HepG2 (cell line): ENCODE results near the gene MTM1.

ENCODE experiments used
- ZEB1 ChIP-seq: IDR thresholded peaks from 2 replicates; pipeline ENCODE4 v1.6.1; 2012; ENCODE audit warnings: mild to moderate bottlenecking, low read depth, inconsistent platforms; ENCODE audit not compliant: insufficient replicate concordance
- ZNF24 ChIP-seq: fragments of 450-650 bp; IDR thresholded peaks from 2 replicates; pipeline ENCODE4 v1.6.1; 2017; ENCODE audit warnings: antibody characterized with exemption, mild to moderate bottlenecking
- ZNF446 ChIP-seq: sonication (generic); formaldehyde crosslinking; IDR thresholded peaks from 2 replicates; pipeline ENCODE4 v1.5.0; 2020; ENCODE audit warnings: mild to moderate bottlenecking, missing genetic modification reagents
- TF ChIP-seq, protein P1 (sequence below): sonication (generic); formaldehyde crosslinking; IDR thresholded peaks from 2 replicates; pipeline ENCODE4 v1.8.1; 2023; ENCODE audit warnings: mild to moderate bottlenecking, missing genetic modification reagents, borderline replicate concordance
- TF ChIP-seq, protein P2 (sequence below): sonication (generic); formaldehyde crosslinking; IDR thresholded peaks from 2 replicates; pipeline ENCODE4 v1.5.0; 2020; ENCODE audit warnings: missing genetic modification reagents
- TF ChIP-seq, protein P3 (sequence below): sonication (generic); formaldehyde crosslinking; conservative IDR thresholded peaks from 2 replicates; pipeline ENCODE4 v1.8.1; 2023; ENCODE audit warnings: missing genetic modification reagents

DNA sequence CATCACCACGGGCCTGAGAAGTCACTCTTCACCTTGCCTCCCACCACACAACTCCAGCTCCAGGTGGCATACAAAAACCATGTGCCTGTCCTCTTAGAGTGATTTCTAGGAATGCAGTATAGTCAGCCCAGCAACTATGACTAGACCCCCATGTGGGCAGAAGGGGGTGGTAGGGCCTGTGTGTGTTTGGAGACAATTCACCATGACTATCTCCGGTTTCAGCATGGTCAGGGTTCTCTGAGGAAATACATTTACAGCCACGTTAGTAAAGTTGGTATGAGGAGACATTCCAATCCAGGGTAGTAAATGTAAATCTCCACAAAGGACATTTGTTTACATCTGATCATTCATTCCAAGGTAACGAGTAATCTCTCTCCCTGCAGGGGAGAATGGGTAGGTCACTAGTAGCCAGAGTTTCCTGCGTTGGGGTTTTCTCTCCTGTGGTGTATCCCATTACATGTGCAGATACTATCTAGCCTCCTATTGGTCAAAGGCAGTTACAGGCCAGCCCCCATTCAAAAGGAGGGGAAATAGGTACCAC is 120.6 kb downstream of the MTM1 start:
- TF ChIP-seq ZEB1 (no peak), ZNF24 (no peak), ZNF446 (CRISPR knock-in tag) (no peak)
- TF ChIP-seq, protein P1, sequence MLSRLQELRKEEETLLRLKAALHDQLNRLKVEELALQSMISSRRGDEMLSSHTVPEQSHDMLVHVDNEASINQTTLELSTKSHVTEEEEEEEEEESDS: no peak
- TF ChIP-seq, protein P2, sequence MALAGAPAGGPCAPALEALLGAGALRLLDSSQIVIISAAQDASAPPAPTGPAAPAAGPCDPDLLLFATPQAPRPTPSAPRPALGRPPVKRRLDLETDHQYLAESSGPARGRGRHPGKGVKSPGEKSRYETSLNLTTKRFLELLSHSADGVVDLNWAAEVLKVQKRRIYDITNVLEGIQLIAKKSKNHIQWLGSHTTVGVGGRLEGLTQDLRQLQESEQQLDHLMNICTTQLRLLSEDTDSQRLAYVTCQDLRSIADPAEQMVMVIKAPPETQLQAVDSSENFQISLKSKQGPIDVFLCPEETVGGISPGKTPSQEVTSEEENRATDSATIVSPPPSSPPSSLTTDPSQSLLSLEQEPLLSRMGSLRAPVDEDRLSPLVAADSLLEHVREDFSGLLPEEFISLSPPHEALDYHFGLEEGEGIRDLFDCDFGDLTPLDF (CRISPR knock-in tag): no peak
- TF ChIP-seq, protein P3, sequence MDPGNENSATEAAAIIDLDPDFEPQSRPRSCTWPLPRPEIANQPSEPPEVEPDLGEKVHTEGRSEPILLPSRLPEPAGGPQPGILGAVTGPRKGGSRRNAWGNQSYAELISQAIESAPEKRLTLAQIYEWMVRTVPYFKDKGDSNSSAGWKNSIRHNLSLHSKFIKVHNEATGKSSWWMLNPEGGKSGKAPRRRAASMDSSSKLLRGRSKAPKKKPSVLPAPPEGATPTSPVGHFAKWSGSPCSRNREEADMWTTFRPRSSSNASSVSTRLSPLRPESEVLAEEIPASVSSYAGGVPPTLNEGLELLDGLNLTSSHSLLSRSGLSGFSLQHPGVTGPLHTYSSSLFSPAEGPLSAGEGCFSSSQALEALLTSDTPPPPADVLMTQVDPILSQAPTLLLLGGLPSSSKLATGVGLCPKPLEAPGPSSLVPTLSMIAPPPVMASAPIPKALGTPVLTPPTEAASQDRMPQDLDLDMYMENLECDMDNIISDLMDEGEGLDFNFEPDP (CRISPR knock-in tag): no peak
